ENCODE data around the gene TP63. TPM values are rescaled to one million over a fixed set of nuclear protein-coding genes. Genes with fewer than 3 reads are reported as not detected.
A peak's percentile ranks its signal among the peaks of the same experiment; 100 is the strongest.

TP63 gene
- polyA plus RNA-seq, 2 of the 4 experiments (the other 2 are of a cell fraction), result 1.5 to 5.4 TPM

GRCh38 chr3:189845069-189845468, 213.9 kb downstream of the TP63 start:
- no peak for FAIRE-seq
- no peak overlapping the region for H3K4me2 ChIP-seq
- DNase-seq (ENCODE audit: low read depth in 1 of 2, low spot score in 1 of 2), result no peak
- no peak overlapping the region for H3K4me3 ChIP-seq
- no peak overlapping the region for H3K27ac ChIP-seq
- no peak for ATAC-seq
- peaks cover 15% of the 10 kb centered on the region for H3K4me1 ChIP-seq
- ChIA-PET CTCF (no interaction called here), POLR2A (no interaction called here)
- no peak for TF ChIP-seq EHMT2 (IDR thresholded peaks at IDR 0.05; ENCODE audit: low read depth)
- no peak for TF ChIP-seq SREBF2 (IDR thresholded peaks at IDR 0.05)
- no peak for TF ChIP-seq FOSL2 (IDR thresholded peaks at IDR 0.05)
- TF ChIP-seq FOSL2 (CRISPR knock-in tag; IDR thresholded peaks at IDR 0.05), result no peak
- no peak for TF ChIP-seq ZNF302 (CRISPR knock-in tag; IDR thresholded peaks at IDR 0.05)
- TF ChIP-seq BHLHE40 (IDR thresholded peaks at IDR 0.05; ENCODE audit: low read depth, low read length), result no peak
- TF ChIP-seq, protein P1, sequence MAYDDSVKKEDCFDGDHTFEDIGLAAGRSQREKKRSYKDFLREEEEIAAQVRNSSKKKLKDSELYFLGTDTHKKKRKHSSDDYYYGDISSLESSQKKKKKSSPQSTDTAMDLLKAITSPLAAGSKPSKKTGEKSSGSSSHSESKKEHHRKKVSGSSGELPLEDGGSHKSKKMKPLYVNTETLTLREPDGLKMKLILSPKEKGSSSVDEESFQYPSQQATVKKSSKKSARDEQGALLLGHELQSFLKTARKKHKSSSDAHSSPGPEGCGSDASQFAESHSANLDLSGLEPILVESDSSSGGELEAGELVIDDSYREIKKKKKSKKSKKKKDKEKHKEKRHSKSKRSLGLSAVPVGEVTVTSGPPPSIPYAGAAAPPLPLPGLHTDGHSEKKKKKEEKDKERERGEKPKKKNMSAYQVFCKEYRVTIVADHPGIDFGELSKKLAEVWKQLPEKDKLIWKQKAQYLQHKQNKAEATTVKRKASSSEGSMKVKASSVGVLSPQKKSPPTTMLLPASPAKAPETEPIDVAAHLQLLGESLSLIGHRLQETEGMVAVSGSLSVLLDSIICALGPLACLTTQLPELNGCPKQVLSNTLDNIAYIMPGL (CRISPR knock-in tag; IDR thresholded peaks at IDR 0.05; ENCODE audit: borderline replicate concordance), result no peak
- no peak for TF ChIP-seq CHD4 (IDR thresholded peaks at IDR 0.05; ENCODE audit: borderline replicate concordance)
- TF ChIP-seq, protein P2, sequence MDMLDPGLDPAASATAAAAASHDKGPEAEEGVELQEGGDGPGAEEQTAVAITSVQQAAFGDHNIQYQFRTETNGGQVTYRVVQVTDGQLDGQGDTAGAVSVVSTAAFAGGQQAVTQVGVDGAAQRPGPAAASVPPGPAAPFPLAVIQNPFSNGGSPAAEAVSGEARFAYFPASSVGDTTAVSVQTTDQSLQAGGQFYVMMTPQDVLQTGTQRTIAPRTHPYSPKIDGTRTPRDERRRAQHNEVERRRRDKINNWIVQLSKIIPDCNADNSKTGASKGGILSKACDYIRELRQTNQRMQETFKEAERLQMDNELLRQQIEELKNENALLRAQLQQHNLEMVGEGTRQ (IDR thresholded peaks at IDR 0.05), result no peak
- TF ChIP-seq ZC3H11A (IDR thresholded peaks at IDR 0.05), result no peak
- no peak for TF ChIP-seq HES2 (IDR thresholded peaks at IDR 0.05)
- no peak for TF ChIP-seq HOXB13 (CRISPR knock-in tag; IDR thresholded peaks at IDR 0.05; ENCODE audit: low read depth)
- TF ChIP-seq SMC3 (IDR thresholded peaks at IDR 0.05), result no peak
- TF ChIP-seq ZFP36 (IDR thresholded peaks at IDR 0.05; ENCODE audit: borderline replicate concordance, partially characterized antibody), result no peak
- no peaks in the 10 kb centered on the region for H3K9me3 ChIP-seq
- 81% methylated on average over 3 of the region's 3 CpGs for WGBS (ENCODE audit: missing lambda C conversion rate)

- no peak for TF ChIP-seq KDM1A (IDR thresholded peaks at IDR 0.05; ENCODE audit: low read depth)
- TF ChIP-seq ESRRA (IDR thresholded peaks at IDR 0.05; ENCODE audit: borderline replicate concordance, low read length), result no peak
- TF ChIP-seq FOSB (CRISPR knock-in tag; IDR thresholded peaks at IDR 0.05), result no peak
- TF ChIP-seq NPAS2 (CRISPR knock-in tag; IDR thresholded peaks at IDR 0.05; ENCODE audit: borderline replicate concordance), result no peak
- TF ChIP-seq, protein P3, sequence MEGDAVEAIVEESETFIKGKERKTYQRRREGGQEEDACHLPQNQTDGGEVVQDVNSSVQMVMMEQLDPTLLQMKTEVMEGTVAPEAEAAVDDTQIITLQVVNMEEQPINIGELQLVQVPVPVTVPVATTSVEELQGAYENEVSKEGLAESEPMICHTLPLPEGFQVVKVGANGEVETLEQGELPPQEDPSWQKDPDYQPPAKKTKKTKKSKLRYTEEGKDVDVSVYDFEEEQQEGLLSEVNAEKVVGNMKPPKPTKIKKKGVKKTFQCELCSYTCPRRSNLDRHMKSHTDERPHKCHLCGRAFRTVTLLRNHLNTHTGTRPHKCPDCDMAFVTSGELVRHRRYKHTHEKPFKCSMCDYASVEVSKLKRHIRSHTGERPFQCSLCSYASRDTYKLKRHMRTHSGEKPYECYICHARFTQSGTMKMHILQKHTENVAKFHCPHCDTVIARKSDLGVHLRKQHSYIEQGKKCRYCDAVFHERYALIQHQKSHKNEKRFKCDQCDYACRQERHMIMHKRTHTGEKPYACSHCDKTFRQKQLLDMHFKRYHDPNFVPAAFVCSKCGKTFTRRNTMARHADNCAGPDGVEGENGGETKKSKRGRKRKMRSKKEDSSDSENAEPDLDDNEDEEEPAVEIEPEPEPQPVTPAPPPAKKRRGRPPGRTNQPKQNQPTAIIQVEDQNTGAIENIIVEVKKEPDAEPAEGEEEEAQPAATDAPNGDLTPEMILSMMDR (IDR thresholded peaks at IDR 0.05), result no peak
- TF ChIP-seq, protein P4, sequence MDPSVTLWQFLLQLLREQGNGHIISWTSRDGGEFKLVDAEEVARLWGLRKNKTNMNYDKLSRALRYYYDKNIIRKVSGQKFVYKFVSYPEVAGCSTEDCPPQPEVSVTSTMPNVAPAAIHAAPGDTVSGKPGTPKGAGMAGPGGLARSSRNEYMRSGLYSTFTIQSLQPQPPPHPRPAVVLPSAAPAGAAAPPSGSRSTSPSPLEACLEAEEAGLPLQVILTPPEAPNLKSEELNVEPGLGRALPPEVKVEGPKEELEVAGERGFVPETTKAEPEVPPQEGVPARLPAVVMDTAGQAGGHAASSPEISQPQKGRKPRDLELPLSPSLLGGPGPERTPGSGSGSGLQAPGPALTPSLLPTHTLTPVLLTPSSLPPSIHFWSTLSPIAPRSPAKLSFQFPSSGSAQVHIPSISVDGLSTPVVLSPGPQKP (IDR thresholded peaks at IDR 0.05; ENCODE audit: low read depth, low read length), result no peak
- no peak for TF ChIP-seq ZFP36 (IDR thresholded peaks at IDR 0.05; ENCODE audit: borderline replicate concordance, partially characterized antibody)
- no peak for TF ChIP-seq HOXB13 (CRISPR knock-in tag; IDR thresholded peaks at IDR 0.05; ENCODE audit: low read depth)
- TF ChIP-seq NR3C1 (IDR thresholded peaks at IDR 0.05), result no peak
- no peak for TF ChIP-seq RFX5 (IDR thresholded peaks at IDR 0.05)
- TF ChIP-seq ZSCAN20 (CRISPR knock-in tag; IDR thresholded peaks at IDR 0.05), result no peak
- TF ChIP-seq, protein P5, sequence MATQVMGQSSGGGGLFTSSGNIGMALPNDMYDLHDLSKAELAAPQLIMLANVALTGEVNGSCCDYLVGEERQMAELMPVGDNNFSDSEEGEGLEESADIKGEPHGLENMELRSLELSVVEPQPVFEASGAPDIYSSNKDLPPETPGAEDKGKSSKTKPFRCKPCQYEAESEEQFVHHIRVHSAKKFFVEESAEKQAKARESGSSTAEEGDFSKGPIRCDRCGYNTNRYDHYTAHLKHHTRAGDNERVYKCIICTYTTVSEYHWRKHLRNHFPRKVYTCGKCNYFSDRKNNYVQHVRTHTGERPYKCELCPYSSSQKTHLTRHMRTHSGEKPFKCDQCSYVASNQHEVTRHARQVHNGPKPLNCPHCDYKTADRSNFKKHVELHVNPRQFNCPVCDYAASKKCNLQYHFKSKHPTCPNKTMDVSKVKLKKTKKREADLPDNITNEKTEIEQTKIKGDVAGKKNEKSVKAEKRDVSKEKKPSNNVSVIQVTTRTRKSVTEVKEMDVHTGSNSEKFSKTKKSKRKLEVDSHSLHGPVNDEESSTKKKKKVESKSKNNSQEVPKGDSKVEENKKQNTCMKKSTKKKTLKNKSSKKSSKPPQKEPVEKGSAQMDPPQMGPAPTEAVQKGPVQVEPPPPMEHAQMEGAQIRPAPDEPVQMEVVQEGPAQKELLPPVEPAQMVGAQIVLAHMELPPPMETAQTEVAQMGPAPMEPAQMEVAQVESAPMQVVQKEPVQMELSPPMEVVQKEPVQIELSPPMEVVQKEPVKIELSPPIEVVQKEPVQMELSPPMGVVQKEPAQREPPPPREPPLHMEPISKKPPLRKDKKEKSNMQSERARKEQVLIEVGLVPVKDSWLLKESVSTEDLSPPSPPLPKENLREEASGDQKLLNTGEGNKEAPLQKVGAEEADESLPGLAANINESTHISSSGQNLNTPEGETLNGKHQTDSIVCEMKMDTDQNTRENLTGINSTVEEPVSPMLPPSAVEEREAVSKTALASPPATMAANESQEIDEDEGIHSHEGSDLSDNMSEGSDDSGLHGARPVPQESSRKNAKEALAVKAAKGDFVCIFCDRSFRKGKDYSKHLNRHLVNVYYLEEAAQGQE (IDR thresholded peaks at IDR 0.05), result no peak
- TF ChIP-seq BCL3 (IDR thresholded peaks at IDR 0.05), result no peak
- no peak for TF ChIP-seq GATA3 (IDR thresholded peaks at IDR 0.05; ENCODE audit: borderline replicate concordance)
- H3K4me3 ChIP-seq, result no peak overlapping the region
- no peak for ATAC-seq
- DNase-seq (ENCODE audit: low read depth in 1 of 2, low spot score in 1 of 2), result no peak
- H3K9me3 ChIP-seq, result no peaks in the 10 kb centered on the region
- H3K27ac ChIP-seq, result peak overlapping the region in 1 of 2 experiments; percentile 63; a peak in 3 of 6 replicates
- WGBS (ENCODE audit: missing lambda C conversion rate), result 85% methylated on average over 1 of the region's 1 CpG
- ChIA-PET CTCF (no interaction called here), POLR2A (no interaction called here)
- 0 out of 3 replicates have a peak, but pooled peaks cover 4% of the 10 kb centered on the region for H3K4me1 ChIP-seq
- H3K4me2 ChIP-seq, result no peak overlapping the region
- no peak for FAIRE-seq
These were observed 217.3 kb downstream of the TP63 start for GRCh38 chr3:189848395-189849040.

Measured in A549 (cell line).